Stimulated activated CD4-positive, alpha-beta T cell treated with anti-CD3 and anti-CD28 coated beads, Interleukin-2, amount 100 ng/mL, for 4 hours (primary cell): ENCODE data around the gene NLGN1.
"Not testable (repeated sequence)": the region's sequence is repeated elsewhere in the genome, so short reads cannot be mapped to it uniquely, and the experiment has no call there.

ENCODE experiments used
- DNase-seq: peaks from one replicate; pipeline ENCODE4 v3.0.0-alpha.2; 2020; ENCODE audit warnings: low read depth

NLGN1 gene

DNA sequence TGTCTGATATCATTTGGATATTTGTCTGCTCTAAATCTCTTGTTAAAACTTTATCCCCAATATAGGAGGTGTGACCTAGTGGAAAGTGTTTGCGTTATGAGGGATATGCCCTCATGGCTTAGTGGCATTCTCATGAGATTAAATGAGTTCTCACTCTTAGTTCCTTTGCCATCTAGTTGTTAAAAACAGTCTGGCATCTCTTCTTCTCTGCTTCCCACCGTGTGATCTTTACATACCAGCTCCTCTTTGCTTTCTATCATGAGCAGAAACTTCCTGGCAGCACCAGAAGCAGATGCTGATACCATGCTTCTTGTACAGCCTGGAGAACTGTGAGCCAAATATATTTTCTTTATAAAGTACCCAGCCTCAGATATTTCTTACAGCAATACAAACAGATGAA lies 33.0 kb downstream of the NLGN1 start:
- no peak for DNase-seq

DNA sequence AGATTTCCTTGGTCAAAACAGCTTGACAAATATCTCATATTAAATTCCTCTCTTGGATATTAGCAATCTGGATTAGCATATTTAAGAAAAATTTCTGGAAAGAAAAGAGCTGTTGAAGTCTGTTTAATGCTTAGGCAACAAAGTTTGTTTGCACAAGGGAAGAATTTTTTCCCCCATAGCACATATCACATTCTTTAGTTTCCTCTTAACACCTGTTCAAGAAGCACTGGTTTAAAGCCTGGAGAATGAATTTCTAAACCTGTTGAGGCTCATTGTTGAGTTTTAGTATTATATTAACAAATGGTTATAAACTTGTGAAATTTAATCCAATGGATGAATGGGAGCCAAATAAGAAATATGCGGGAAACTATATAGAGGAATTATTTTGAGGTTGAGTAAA lies 41.5 kb downstream of the NLGN1 start:
- DNase-seq: no peak

DNA sequence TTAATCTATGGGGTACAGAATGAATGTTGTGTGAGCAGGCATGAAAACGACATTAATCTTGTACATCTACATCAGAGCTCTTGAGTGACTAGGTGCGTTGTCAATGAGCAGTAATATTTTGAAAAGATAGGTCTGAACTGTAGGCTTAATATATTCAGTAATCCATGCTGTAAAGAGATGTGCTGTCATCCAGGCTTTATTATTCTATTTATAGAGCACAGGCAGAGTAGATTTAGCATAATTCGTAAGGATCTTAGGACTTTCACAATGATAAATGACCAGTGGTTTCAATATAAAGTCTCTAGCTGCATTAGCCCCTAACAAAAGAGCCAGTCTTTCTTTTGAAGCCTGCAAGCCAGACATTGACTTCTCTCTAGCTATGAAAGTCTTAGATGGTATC lies 43.0 kb downstream of the NLGN1 start:
- DNase-seq: no peak

DNA sequence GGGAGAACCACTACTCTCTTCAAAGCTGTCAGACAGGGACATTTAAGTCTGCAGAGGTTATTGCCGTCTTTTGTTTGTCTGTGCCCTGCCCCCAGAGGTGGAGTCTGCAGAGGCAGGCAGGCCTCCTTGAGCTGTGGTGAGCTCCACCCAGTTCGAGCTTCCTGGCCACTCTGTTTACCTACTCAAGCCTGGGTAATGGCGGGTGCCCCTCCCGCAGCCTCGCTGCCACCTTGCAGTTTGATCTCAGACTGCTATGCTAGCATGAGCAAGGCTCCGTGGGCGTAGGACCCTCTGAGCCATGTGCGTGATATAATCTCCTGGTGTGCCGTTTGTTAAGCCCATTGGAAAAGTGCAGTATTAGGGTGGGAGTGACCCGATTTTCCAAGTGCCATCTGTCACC lies 54.0 kb downstream of the NLGN1 start:
- DNase-seq: not testable (repeated sequence)

DNA sequence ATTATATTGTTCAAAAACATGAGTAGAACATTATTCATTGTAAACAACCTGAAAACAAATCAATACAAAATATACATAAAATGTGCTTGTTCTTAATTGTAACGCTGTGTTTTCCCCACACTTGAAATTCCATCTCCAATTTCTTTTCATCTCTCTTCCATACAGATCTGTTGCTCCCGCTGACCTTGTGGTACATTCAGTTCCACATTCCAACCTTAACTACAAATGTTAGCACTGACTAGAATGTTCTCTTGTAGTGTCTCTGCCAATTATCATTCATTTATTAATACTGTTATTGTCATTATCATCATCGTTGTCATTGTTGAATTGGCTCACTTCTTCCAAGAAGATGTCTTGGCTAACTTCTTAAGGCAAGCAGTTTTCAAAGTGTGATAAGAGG lies 65.7 kb downstream of the NLGN1 start:
- no peak for DNase-seq

DNA sequence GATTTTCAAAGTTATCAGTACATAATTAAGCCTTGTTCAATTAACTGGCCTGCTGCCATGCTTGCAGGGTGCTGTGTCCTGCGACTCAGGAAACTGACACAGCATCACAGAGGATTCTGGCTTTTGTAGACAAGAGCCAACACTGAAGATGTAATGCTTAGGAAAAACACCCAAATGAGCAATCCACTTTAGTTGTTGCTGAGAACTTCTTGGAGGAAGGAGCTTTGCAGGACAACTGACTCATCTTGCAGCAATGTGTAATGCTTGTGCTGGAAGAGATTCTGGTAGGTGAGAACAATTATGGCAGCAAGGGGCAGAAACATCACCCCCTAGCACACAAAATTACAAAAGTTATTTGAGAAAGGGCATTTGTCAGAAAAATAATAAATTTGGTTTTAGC lies 67.6 kb downstream of the NLGN1 start:
- no peak for DNase-seq

DNA sequence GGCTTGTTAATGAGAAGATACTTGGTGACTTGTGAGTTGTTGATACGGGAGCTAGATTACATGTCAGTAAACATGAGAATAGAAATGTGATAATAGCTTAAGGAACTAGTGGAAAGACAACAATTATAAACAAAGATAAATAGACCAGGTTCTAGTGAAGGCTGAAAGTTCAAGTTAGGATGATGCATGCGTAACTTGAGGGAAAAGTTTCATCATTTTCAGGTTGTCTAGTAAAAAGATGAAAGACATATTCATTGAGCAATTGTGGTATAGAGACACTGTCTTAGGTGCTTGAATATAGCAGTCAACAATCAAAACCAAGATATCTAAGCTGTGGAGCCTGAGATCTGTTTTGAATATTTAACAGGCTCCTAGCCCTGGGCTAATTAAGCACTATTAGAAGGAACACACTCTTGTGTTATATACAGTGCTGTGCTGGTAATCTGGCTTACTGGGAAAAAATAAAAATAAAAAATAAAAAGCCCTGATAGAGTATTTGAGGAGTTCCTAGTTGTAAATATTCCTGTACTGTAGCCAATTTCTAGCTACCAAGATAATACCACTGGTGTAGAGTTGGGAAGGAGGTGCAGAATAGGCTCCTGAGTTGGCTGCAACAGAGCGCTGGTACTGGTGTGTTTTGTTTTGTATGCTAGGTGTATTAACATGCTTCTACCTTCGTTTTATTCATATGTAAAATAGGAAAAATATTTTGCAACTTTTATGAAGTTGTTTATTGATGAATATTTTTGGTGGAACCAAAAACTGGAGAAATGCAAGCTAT lies 68.5 kb downstream of the NLGN1 start:
- DNase-seq: no peak

DNA sequence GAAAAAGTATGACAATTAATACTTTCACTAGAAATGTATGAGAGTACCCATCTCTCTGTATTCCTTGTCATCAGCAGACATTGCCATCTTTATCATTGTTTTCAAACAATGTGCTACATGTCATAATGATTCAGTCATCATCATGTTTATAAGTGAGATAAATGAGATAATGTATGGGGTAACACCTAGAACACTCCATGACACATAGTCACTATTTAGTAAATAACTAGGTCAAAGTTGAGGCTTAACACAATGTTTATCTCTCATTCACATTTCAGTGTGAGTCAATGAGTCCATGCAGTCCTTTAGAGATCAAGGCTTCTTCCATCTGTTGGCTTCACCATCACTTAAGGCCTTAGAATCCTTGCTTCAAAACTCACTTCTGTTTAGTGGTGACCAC lies 70.0 kb downstream of the NLGN1 start:
- no peak for DNase-seq

DNA sequence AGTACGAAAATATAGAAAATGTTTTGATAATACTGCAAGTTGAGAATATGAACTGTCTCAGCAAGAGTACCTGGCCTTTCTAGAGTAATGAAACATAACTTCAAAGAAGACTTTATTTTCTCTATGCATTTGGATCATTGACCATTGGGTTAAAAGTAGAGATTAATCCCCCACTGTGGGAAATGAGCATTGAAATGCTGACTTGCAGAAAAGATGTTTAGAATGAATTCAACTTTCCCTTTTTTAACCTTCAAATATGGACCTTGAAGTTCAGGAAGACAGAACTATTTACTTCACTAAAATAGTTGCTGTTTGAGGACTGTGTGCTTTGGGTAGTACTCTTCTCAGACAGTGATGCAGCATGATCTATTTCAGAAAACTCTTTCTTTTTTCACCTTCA lies 75.7 kb downstream of the NLGN1 start:
- DNase-seq: no peak

DNA sequence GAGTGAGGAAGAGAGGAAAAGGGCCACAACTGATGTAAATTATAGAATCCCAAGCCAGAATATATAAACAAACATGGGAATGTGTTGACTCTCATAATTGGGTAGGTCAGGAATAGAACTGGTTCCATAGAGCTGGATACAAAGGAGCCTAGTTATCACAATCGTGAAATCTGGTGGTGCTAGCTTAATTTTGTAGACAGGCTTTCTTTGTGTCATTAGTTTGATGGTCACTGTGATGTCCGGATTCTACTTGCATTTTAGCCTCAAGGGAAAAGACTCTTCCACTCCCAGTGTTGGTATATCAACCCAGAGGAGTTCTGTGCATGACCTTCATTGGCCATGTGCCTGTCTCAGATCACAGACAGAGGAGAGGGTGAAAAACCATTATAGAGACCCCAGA lies 81.8 kb downstream of the NLGN1 start:
- DNase-seq: no peak

DNA sequence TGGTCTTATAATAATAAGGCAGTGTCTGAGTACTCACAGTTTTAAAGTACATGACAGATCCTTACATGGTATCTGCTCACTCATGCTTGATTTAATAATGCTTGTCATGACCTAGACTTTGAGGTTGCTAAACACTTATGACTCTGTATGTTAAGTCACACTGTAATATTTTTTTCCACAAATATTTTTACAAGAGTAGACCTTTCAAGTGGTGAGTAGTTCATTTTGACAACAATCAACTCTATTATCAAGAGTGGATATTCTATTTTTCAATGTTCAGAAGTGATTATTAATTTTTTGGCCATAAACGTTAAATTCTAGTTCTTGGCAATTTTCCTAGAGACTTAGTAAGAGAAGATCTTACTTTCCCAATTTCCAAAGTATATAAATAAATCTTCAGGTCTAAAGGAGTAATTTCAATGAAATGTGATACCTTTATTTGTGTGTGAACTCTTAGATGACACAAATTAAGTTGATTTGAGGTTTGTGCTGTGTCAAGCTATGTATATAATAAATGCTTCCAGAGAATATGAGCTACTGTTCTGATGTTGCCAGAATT lies 104.5 kb downstream of the NLGN1 start:
- DNase-seq: no peak

DNA sequence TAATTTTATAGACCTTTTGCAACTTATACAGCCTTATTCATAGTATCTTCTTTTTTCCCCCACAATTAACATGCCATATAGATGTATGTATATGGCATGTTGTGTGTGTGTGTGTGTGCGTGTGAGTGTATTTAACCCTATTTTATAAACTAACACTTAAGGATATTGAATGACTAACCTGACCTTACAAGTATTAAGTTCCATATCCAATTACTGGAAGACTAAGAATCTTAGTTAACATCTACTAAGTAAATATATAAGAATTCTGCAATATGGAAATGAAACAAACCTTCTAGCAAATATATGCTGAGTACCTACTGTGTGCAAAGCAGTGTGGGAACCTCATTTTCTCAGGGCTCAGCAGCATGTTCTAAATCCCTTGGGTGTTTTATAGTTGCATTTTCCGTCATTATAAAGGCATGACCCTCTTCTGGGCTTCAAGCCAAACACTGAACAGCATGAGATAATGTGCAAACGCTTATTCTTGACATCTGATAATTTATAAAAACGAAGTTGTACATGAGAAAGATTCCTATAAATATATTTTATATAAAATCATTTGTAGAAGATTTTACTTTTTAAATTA lies 105.5 kb downstream of the NLGN1 start:
- no peak for DNase-seq

DNA sequence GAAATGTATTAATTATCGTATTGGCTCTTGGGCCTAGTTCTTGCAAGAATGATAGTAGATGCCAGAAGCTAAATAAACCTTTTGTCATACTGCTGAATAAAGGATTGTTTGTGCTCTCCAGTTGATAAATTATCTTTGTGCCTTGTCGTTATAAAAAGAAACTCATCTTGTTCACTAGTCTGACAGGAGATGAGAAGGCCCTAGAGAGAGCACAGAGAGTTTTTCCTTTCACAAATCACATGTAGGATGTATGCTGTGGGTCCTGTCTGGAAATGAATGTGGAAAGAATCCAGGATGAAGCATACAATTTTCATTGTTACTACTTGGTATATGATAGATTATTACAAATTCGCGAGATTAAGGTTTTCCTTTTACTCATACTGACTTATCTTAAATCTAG lies 113.0 kb downstream of the NLGN1 start:
- DNase-seq: no peak

DNA sequence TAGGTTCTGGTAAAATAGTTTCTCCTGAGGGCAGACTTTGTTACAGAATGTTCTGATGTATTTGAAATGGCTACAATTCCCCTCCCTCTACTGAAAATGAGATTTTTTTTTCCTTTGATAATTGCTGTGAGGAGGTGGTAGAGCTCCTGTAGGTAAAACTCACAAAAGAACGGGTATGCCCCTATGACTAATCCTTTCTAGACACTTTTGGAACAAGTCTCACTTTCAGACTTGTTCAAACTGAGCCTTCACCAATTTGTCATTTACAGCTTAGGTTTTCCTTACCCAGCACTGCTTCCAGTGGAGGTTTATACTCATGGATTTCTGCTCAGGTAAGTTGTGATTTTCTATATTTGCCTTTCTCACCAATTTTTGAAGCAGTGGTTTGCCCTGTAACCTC lies 115.6 kb downstream of the NLGN1 start:
- no peak for DNase-seq

DNA sequence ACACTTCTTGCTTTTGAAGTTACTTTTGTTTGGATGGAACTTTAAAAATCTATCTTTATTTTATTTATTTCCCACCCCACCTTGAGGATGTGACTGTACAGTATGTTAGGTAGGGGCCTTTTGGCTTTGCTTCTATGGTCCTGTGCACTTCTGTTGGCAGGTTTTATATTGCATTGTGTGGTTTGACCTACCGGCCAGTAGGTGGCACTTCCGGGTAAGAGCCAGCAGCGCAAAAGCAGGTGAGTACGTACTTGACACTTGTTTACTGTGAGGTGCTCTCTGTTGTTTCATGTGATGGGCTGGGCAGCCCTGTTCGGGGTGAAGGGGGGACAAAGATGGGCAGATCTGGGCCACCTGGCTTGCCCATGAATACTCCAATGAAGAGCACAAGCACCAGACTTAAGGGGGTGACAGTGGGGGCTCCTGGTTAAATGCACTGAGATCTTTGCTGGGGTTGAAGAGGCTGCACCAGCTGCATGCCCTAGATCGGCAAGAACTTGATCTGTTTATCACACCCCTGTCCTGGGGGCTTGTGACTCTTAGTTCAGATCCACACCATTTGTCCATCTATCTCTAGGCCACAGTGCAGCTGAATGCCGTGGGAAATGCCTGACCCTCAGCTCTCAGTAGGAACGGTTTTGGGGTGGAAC lies 131.6 kb downstream of the NLGN1 start:
- DNase-seq: no peak

DNA sequence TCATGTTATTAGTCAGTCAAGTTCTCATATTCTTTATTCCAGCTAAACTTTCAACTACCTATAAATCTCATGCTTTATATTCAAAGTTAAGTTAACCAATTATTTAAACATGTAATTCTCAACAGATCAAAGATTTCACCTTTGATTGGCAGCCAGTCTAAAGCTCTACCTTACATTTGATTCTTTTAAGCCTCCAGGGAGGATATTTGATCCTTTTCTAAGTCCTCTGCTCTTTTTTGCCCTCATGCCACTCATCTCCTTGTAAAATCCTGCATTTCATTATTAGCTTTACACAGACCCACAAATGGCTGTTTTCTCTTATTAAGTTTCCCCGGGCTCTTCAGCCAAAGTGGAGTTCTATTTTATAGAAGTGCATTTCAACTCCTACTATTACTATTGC lies 134.1 kb downstream of the NLGN1 start:
- no peak for DNase-seq

DNA sequence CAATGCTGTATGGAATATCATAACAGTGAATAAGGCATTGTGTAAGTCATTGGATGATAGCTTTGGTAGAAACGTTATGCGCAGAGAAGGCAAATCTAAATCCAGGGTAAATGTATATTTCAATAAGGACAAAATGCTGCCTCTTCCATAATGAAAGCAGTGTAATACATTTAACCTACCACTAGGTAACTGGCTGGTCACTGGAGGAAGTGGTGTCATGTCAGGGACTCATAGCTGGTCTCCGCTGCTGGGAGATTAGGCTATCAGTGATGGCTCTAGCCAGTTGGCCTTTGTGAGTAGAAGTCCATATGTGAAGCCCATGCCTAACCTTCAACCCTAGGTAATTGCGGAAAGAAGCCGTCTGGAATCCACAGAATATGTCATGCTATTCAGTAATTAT lies 140.9 kb downstream of the NLGN1 start:
- DNase-seq: no peak

DNA sequence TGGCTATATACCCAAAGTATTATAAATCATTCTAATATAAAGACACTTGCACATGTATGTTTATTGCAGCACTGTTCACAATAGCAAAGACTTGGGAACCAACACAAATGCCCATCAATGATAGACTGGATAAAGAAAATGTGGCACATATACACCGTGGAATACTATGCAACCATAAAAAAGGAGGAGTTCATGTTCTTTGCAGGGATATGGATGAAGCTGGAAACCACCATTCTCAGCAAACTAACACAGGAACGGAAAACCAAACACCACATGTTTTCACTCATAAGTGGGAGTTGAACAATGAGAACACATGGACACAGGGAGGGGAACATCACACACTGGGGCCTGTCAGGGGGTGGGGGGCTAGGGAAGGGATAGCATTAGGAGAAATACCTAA lies 148.0 kb downstream of the NLGN1 start:
- not testable (repeated sequence) for DNase-seq

DNA sequence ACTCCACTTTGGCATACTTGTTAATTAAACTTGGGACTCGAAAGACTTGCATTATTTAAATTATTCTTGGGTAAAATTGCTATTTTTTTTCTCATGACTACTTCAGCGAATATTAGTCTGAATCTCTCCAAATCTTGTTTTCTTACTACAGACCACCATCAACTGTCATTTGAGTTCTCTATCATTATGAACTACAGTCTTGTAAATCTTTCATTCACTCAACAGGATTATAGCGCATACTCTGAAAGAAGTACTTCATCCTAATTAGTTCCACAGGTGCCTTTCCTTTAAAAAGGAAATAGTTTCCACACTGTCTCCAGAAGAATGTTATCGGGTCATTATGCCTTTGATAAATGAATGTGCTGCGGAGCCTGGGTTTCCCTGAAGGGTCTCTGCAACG lies 149.5 kb downstream of the NLGN1 start:
- no peak for DNase-seq

DNA sequence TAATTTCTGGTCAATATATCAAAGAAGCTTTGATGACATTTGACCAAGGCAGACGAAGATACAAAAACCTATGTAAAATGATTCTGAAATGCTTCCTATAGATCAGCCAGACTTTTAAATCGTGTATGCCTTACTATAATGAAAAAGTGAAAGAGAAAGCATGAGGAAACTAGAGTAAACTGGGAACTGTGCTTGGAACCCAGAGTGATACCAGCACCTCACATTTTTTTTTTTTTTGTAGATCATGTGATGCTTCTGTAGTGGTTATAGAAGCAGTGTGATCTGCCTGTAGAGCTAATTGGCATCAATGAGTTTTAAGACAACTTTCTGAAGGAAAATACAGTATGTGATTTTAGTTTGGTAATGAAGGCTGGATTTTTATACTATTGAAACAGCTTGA lies 150.7 kb downstream of the NLGN1 start:
- DNase-seq: no peak

DNA sequence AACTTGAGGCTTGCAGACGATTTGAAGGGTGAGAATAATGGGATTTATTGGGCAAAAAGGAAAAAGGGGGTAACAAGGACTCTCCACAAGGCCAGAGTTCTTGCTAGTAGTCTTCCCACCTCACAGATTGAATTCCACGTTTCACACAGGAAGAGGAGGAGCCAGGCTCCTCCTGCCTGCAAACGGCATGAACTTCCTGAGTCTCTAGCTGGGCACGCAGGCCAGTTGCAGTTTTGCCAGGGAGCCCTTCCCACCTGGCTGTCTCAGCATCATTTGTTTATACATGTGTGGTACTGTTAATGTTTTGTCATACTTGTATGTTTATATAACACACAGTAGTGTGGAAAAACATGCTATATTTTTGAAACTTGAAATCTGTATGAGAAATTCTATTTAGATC lies 155.0 kb downstream of the NLGN1 start:
- DNase-seq: no peak

DNA sequence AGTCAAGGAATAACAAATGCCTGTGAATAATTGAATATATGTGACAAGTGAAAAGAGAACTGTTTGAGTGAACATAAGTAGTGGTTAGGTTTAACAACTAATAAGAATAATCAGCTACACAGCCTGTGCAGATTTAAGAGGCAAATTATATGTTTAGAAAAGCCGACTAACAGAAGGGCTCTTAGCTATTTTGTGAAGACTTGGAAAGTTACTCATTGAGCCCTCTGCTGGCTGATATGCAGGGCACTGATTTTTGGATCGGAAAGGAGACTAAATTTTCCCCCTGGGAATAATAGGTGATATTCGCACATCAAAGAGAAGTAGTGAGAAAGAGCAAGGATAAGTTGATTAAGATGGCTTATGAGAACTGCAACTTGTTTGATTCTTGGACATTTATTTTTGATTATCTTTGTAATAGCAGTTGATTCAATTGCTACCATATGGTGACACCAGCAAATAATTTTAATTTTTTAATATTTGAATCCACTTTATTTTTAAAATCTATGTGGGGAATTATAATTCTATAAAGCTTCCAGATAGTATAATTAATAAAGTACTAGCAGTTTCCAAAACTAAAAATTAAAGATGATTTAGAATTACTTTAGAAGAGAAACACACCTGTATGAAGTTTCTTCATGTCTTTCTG lies 156.2 kb downstream of the NLGN1 start:
- DNase-seq: no peak

DNA sequence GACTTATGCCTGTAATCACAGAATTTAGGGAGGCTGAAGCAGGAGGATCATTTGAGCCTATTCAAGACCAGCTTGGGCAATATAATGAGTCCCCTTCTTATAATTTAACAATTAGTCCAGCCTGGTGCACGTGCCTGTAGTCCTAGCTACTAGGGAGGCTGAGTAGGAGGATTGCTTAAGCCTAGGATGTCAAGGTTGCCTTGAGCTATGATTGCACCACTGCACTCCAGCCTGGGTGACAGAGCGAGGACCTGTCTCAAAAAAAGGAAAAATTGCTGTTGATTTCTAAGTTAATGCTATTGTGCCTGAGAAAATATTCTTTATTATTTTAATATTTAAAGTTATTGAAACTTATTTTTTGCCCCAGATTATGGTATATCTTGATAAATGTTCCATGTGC lies 159.0 kb downstream of the NLGN1 start:
- no peak for DNase-seq
